Spleen (tissue), 7 donors: ENCODE measurements around the gene RGS19.

Experiments used
- POLR2AphosphoS5 ChIP-seq, 3 donors: sonication (generic); formaldehyde crosslinking; IDR thresholded peaks; one replicate each; pipeline ENCODE4 v1.5.1; 2017; ENCODE audit warnings: antibody characterized with exemption in 3 of 3
- TF ChIP-seq, protein P1 (sequence below), 11 experiments: fragments of 200-600 bp in 7 of 11; fragments of 450-650 bp in 4 of 11; sonication (generic) in 4 of 11; IDR thresholded peaks in 8 of 11; conservative IDR thresholded peaks in 3 of 11; 1 replicate in 7 of 11; 2 replicates in 4 of 11; pipeline versions ENCODE4 v1.4.0 to v1.8.0; 2016 to 2021; ENCODE audit warnings: antibody characterized with exemption in 11 of 11, inconsistent platforms in 4 of 11, mild to moderate bottlenecking in 1 of 11
- donor health status: DM: no; HTN: no; CAD: no; lungs with moderate emphysema.
- donor health status: DM: no; HTN: no; CAD: no.
- donor health status: DM: no; HTN: no; CAD: no.

DNA sequence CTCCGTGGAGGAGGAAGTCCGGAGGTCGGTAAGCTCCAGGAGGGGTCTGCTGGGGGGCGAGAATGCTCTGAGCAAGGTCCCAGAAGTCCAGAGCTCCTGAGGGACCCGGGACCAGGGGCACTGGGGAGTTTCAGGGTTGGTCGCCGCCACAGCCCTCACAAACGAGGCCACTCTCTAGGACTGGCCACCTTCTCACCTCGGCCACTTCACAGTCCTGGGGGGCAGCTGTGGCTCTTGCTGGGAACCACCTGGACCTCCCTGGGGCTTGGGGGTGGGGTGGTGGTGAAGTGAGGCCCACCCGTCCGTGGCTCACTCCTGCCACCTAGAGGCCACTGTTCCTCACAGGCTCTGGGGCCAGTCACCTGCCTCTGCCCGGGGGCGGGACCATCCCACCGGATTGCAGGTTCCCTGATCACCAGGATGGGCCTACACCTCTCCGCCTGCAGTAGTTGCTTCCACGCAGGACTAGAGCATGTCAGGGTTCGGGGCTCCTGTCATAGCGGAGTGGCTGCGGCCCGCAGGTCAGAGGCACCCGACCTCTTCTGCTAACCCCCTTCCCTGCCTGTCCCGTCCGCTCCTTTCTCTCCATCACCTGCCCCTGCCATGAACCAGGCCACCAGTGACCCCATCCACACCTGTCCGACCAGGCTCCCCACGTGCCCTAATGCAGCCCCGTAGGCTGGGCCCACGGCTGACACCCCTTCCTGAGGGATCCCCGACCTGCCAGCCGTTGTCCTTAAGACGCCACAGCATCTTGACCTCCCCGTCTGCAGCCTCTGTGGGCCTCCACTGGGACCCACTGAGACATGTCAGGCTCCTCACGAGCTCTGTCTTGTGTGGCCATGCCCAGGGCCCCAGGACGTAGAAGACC, 21.5 kb downstream of the RGS19 start:
- peak; percentile 32 to 38 (median 37) for TF ChIP-seq POLR2AphosphoS5 (IDR thresholded peaks at IDR 0.05)
- TF ChIP-seq, protein P1, sequence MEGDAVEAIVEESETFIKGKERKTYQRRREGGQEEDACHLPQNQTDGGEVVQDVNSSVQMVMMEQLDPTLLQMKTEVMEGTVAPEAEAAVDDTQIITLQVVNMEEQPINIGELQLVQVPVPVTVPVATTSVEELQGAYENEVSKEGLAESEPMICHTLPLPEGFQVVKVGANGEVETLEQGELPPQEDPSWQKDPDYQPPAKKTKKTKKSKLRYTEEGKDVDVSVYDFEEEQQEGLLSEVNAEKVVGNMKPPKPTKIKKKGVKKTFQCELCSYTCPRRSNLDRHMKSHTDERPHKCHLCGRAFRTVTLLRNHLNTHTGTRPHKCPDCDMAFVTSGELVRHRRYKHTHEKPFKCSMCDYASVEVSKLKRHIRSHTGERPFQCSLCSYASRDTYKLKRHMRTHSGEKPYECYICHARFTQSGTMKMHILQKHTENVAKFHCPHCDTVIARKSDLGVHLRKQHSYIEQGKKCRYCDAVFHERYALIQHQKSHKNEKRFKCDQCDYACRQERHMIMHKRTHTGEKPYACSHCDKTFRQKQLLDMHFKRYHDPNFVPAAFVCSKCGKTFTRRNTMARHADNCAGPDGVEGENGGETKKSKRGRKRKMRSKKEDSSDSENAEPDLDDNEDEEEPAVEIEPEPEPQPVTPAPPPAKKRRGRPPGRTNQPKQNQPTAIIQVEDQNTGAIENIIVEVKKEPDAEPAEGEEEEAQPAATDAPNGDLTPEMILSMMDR (IDR thresholded peaks at IDR 0.05 in 8 of 11, conservative IDR thresholded peaks at IDR 0.05 in 3 of 11), result peak; percentile 72 to 96 (median 90)
